ENCODE measurements around the gene UBXN1.

Gene UBXN1

GRCh38 chr11:62687508-62688396 lies 8.9 kb upstream of the UBXN1 start:
- TF ChIP-seq, protein P1, sequence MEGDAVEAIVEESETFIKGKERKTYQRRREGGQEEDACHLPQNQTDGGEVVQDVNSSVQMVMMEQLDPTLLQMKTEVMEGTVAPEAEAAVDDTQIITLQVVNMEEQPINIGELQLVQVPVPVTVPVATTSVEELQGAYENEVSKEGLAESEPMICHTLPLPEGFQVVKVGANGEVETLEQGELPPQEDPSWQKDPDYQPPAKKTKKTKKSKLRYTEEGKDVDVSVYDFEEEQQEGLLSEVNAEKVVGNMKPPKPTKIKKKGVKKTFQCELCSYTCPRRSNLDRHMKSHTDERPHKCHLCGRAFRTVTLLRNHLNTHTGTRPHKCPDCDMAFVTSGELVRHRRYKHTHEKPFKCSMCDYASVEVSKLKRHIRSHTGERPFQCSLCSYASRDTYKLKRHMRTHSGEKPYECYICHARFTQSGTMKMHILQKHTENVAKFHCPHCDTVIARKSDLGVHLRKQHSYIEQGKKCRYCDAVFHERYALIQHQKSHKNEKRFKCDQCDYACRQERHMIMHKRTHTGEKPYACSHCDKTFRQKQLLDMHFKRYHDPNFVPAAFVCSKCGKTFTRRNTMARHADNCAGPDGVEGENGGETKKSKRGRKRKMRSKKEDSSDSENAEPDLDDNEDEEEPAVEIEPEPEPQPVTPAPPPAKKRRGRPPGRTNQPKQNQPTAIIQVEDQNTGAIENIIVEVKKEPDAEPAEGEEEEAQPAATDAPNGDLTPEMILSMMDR (IDR thresholded peaks at IDR 0.05; ENCODE audit: extremely low read depth, insufficient read depth, missing control alignments) = no peak
- in situ Hi-C loops (cut with MboI; ENCODE audit: low pct_unique_long_range_greater_than_20kb, low sequenced_read_pairs, unreplicated experiment) = no loop called here
- no peak for DNase-seq (ENCODE audit: low spot score)

DNA sequence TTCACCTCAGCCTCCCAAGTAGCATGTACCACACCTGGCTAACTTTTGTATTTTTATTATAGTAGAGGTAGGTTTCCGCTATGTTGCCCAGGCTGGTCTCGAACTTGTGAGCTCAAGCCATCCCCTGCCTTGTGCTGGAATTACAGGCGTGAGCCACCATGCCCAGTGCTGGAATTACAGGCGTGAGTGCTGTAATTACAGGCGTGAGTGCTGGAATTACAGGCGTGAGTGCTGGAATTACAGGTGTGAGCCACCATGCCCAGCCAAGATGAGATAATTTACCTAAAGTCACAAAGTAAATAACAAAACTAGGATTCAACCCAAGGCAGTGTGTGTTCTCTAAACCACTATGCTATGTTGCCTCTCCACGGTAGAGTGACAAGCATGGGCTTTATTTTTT lies 3.6 kb upstream of the UBXN1 start:
- in situ Hi-C loops (cut with MboI; ENCODE audit: low pct_unique_long_range_greater_than_20kb, low sequenced_read_pairs, unreplicated experiment) = no loop called here
- DNase-seq (ENCODE audit: low spot score) = no peak

GRCh38 chr11:62680825-62681240 lies 2.0 kb upstream of the UBXN1 start:
- DNase-seq (ENCODE audit: low spot score) = peak; percentile 75
- TF ChIP-seq, protein P1 (IDR thresholded peaks at IDR 0.05; ENCODE audit: extremely low read depth, insufficient read depth, missing control alignments) = peak; percentile 55
- in situ Hi-C loops (cut with MboI; ENCODE audit: low pct_unique_long_range_greater_than_20kb, low sequenced_read_pairs, unreplicated experiment) = no loop called here

More for the DNA sequence above, 3.6 kb upstream of the UBXN1 start:
- TF ChIP-seq, protein P1 (IDR thresholded peaks at IDR 0.05; ENCODE audit: extremely low read depth, insufficient read depth, missing control alignments) = no peak

DNA sequence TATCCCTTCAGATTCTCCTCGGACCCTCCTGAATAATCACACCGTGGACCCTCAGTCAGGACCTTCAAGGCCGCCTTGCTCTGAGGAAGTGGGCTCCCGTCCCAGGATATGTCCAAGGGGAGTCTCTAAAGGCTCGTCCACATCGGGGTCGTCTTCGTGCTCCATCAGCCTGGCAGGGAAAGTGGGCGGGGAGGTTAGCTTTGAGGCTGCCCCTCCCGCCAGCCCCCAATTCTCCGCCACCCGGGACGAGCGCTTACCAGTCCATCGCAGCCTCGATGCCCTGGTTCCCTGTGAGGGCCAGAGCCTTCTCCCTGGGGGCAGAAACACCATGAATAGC lies 472 bp downstream of the UBXN1 start:
- TF ChIP-seq, protein P1 (IDR thresholded peaks at IDR 0.05; ENCODE audit: extremely low read depth, insufficient read depth, missing control alignments) = no peak
- DNase-seq (ENCODE audit: low spot score) = no peak
- in situ Hi-C loops (cut with MboI; ENCODE audit: low pct_unique_long_range_greater_than_20kb, low sequenced_read_pairs, unreplicated experiment) = no loop called here

- TF ChIP-seq, protein P1 (IDR thresholded peaks at IDR 0.05; ENCODE audit: extremely low read depth, insufficient read depth, missing control alignments) = no peak
- in situ Hi-C loops (cut with MboI; ENCODE audit: low pct_unique_long_range_greater_than_20kb, low sequenced_read_pairs, unreplicated experiment) = no loop called here
- no peak for DNase-seq (ENCODE audit: low spot score)
These were observed 1.2 kb downstream of the UBXN1 start for GRCh38 chr11:62677714-62678113.

DNA sequence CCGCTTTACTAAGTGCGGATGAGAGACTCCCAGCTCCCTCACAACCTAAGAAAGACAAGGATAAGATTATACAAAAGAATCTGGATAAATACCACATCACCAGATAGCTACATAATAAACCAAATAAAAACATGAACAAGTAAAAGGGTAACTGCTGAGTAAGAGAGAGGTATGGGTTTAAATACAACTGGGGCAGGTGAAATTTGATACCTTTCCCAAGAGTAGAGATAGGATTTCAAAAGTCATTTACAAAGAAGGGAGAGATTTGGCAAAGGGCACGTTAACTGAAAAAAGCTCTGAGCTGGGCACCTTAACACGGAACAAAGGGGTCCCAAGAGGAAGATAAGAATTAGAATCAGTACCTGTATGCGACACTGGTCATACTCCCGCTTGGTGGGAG lies 1.7 kb downstream of the UBXN1 start:
- in situ Hi-C loops (cut with MboI; ENCODE audit: low pct_unique_long_range_greater_than_20kb, low sequenced_read_pairs, unreplicated experiment) = no loop called here
- no peak for DNase-seq (ENCODE audit: low spot score)
- TF ChIP-seq, protein P1 (IDR thresholded peaks at IDR 0.05; ENCODE audit: extremely low read depth, insufficient read depth, missing control alignments) = no peak

All from GM13977 (cell line).